KMS-11 (cell line): ENCODE results near the gene RAPGEF3.
A peak's percentile ranks its signal among the peaks of the same experiment; 100 is the strongest.

Source experiments
- H2AFZ ChIP-seq: fragments of 200-600 bp; sonication (generic); 2 replicates; pipeline ENCODE4 v1.6.1; 2016; ENCODE audit warnings: antibody characterized with exemption, mixed run types, low read depth
- H3K27ac ChIP-seq: fragments of 200-600 bp; sonication (generic); 2 replicates; pipeline ENCODE4 v1.6.1; 2016; ENCODE audit warnings: mild to moderate bottlenecking, mixed run types
- H3K27me3 ChIP-seq: fragments of 200-600 bp; sonication (generic); 2 replicates; pipeline ENCODE4 v1.6.1; 2017; ENCODE audit warnings: mild to moderate bottlenecking, low read depth, mixed run types, moderate library complexity; ENCODE audit not compliant: insufficient read depth
- H3K36me3 ChIP-seq: fragments of 200-600 bp; sonication (generic); 2 replicates; pipeline ENCODE4 v1.6.1; 2017; ENCODE audit warnings: mild to moderate bottlenecking, mixed run types; ENCODE audit not compliant: insufficient read depth
- H3K4me1 ChIP-seq: fragments of 200-600 bp; sonication (generic); 2 replicates; pipeline ENCODE4 v1.6.1; 2016; ENCODE audit warnings: mild to moderate bottlenecking, low read depth, mixed run types; ENCODE audit not compliant: poor library complexity, severe bottlenecking
- H3K4me2 ChIP-seq: fragments of 200-600 bp; sonication (generic); 2 replicates; pipeline ENCODE4 v1.7.0; 2016; ENCODE audit warnings: mild to moderate bottlenecking, mixed run types
- H3K4me3 ChIP-seq: fragments of 200-600 bp; sonication (generic); IDR thresholded peaks from 2 replicates; pipeline ENCODE4 v1.6.1; 2017; ENCODE audit warnings: low read depth, low read length, mixed read lengths; ENCODE audit not compliant: insufficient read depth
- H3K79me2 ChIP-seq: fragments of 200-600 bp; sonication (generic); 2 replicates; pipeline ENCODE4 v1.6.1; 2016; ENCODE audit warnings: low read depth, mixed run types; ENCODE audit not compliant: insufficient read depth
- H3K9ac ChIP-seq: fragments of 200-600 bp; sonication (generic); 2 replicates; pipeline ENCODE4 v1.6.1; 2016; ENCODE audit warnings: mild to moderate bottlenecking, mixed run types
- H4K20me1 ChIP-seq: fragments of 200-600 bp; sonication (generic); 2 replicates; pipeline ENCODE4 v1.6.1; 2016; ENCODE audit warnings: mild to moderate bottlenecking, mixed run types; ENCODE audit not compliant: insufficient read depth
- TF ChIP-seq, protein P1 (sequence below): fragments of 200-600 bp; sonication (generic); conservative IDR thresholded peaks from 2 replicates; pipeline ENCODE4 v1.6.1; 2017; ENCODE audit warnings: low read depth, mild to moderate bottlenecking, antibody characterized with exemption, low read length, moderate library complexity, mixed read lengths

RAPGEF3 gene

DNA sequence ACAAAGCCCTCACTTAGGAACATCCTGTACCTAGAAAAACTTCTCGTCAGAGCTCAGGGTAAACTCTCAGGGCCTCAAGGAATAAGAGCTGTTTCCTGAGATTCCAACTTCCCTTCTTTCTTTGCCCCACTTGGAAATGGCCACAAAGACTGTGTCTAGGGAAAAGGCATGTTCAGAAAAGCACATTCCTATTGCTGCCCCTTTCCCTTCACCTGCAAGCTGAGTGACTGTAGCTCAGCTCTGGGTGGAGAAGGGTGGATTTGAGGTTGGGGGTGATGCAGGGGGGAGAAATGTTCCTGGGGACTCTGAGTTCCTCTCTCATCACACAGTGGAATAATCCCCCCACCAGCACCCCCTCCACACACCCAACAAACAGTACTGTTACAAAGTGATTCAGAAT lies 40.1 kb downstream of the RAPGEF3 start:
- Histone ChIP-seq H3K4me3 (no peak overlapping the region), H3K4me1 (peaks cover 47% of the 10 kb centered on the region), H2AFZ (no peak overlapping the region), H3K79me2 (no peaks in the 10 kb centered on the region), H3K9ac (no peak overlapping the region), H3K27me3 (no peaks in the 10 kb centered on the region; the same call in 1 of the 2 replicates), H4K20me1 (no peaks in the 10 kb centered on the region), H3K27ac (no peak overlapping the region), H3K36me3 (no peaks in the 10 kb centered on the region), H3K4me2 (no peak overlapping the region)
- TF ChIP-seq, protein P1, sequence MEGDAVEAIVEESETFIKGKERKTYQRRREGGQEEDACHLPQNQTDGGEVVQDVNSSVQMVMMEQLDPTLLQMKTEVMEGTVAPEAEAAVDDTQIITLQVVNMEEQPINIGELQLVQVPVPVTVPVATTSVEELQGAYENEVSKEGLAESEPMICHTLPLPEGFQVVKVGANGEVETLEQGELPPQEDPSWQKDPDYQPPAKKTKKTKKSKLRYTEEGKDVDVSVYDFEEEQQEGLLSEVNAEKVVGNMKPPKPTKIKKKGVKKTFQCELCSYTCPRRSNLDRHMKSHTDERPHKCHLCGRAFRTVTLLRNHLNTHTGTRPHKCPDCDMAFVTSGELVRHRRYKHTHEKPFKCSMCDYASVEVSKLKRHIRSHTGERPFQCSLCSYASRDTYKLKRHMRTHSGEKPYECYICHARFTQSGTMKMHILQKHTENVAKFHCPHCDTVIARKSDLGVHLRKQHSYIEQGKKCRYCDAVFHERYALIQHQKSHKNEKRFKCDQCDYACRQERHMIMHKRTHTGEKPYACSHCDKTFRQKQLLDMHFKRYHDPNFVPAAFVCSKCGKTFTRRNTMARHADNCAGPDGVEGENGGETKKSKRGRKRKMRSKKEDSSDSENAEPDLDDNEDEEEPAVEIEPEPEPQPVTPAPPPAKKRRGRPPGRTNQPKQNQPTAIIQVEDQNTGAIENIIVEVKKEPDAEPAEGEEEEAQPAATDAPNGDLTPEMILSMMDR = no peak

DNA sequence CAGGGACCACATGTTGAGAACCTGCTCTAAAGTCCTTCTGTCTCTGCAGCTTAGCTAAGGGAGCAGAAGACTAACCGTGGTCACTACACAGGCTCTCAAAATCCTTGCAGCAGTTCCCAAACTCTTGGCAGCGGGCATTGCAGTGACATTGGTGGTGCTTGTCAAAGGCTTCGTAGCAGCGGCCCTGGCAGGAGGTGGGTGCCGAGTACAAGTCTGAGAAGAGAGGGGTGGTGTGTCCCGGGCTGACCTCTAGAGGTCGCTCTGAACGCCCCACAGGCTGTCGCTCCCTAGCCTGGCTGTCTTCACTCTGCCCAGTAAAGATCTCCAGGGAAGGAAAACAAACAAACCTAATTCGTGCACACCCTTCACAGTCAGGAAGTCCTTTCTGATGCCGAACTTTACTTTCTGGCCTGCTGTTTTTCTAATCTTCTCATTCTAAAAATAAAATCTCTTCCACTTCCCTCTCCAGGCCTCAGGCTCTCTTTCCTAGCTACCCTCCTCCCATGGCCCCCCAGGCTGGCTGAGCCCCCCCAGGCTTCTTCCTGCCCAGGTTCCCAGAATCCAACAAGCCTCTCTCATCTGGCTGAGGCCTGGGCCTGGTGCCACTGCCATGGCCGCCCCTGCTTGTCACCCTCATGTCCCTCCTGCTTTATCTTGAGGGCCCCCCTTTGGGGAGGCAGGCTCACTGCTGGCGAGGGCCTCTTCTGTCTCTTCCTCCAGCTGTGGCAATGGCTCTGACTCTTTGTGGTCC lies 41.1 kb downstream of the RAPGEF3 start:
- Histone ChIP-seq H4K20me1 (no peaks in the 10 kb centered on the region), H3K4me1 (peaks cover 46% of the 10 kb centered on the region), H3K9ac (no peak overlapping the region), H3K4me3 (no peak overlapping the region), H3K79me2 (no peaks in the 10 kb centered on the region), H3K27me3 (no peaks in the 10 kb centered on the region; the same call in 1 of the 2 replicates), H3K4me2 (peak overlapping the region; percentile 40; the same call in 1 of the 2 replicates), H3K36me3 (no peaks in the 10 kb centered on the region), H3K27ac (peak overlapping the region; percentile 13), H2AFZ (peak overlapping the region; percentile 28; the same call in 1 of the 2 replicates)
- TF ChIP-seq, protein P1 = peak; percentile 66

DNA sequence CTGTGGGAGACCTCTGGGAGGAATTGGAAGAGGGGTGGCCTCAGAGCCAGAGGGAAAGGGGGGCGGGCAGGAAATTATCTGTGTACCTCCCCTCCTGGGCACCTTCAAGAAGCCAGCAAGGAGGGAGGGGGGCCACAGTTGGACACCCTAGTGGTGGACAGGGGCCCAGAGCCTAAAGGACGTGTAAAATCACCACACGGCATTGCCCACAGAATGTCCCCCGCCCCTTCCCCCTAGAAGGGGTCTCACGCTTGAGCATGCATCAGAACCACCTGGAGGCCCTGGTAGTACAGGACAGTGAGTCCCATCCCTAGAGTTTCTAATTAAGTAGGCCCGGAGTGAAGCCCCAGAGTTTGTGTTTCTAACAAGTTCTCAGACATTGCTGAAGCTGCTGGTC lies 41.6 kb downstream of the RAPGEF3 start:
- TF ChIP-seq, protein P1 = no peak
- Histone ChIP-seq H3K27ac (no peak overlapping the region), H3K36me3 (no peaks in the 10 kb centered on the region), H3K9ac (no peak overlapping the region), H4K20me1 (no peaks in the 10 kb centered on the region), H3K79me2 (no peaks in the 10 kb centered on the region), H2AFZ (no peak overlapping the region), H3K27me3 (no peaks in the 10 kb centered on the region; the same call in 1 of the 2 replicates), H3K4me1 (peaks cover 40% of the 10 kb centered on the region), H3K4me3 (no peak overlapping the region), H3K4me2 (peak overlapping the region; percentile 40; the same call in 1 of the 2 replicates)

DNA sequence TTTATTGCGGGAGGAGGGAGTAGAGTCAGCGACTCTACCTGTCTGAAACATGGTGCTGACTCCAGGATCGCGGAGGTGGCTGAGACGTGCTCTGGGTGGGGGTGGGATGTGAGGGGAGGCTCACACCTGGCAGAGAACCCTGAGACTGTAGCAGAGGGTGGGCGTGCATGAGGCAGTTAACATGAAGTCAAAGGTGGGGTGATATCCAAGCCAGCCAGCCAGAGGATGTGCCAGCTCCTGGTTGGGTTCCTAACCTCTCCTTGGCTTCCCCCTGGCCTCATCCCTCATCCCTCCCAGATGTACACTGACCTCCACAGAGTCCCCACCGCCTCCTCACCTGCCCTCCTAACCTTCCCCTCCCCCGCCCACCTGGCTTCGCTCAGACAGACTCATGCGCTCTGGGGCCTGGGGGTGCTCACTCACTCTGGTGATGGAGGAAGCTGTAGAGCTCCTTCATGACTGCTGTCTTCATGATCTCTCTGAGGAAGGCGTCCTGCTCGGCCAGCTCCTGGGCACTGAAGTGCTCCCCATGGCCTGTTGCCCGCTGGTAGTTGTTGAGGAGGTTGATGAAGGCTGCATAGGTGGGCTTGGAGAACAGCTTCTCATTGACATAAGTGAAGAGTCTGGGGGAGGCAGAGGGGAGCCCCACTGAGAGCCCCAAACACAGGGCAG lies 42.7 kb downstream of the RAPGEF3 start:
- Histone ChIP-seq H3K9ac (no peak overlapping the region), H3K4me2 (no peak overlapping the region), H3K27me3 (no peaks in the 10 kb centered on the region), H3K4me3 (no peak overlapping the region), H4K20me1 (no peaks in the 10 kb centered on the region), H3K36me3 (no peaks in the 10 kb centered on the region), H3K79me2 (no peaks in the 10 kb centered on the region), H2AFZ (no peak overlapping the region), H3K4me1 (peaks cover 30% of the 10 kb centered on the region), H3K27ac (no peak overlapping the region)
- TF ChIP-seq, protein P1 = no peak
